Neural cell (in vitro differentiated cells): ENCODE results near the gene GNG3. TPM values are rescaled to one million over a fixed set of nuclear protein-coding genes. Genes with fewer than 3 reads are reported as not detected.

Experiments used
- H2AFZ ChIP-seq: fragments of 200-600, 300-800 bp; sonication (generic), shearing (Covaris generic); 2 replicates; pipeline ENCODE4 v1.6.0; 2014; ENCODE audit warnings: low read depth, mild to moderate bottlenecking, antibody characterized with exemption, low read length, moderate library complexity
- H3F3A ChIP-seq: fragments of 200-600 bp; shearing (Covaris generic); 2 replicates; pipeline ENCODE4 v1.6.1; 2016; ENCODE audit warnings: mild to moderate bottlenecking, moderate library complexity, mixed read lengths, antibody characterized with exemption, low read length; ENCODE audit not compliant: insufficient read depth, poor library complexity, severe bottlenecking
- H3K27ac ChIP-seq: fragments of 200-600, 300-800 bp; sonication (generic), shearing (Covaris generic); 2 replicates; pipeline ENCODE4 v1.5.1; 2014; ENCODE audit warnings: mild to moderate bottlenecking, low read length, moderate library complexity
- H3K27me3 ChIP-seq: fragments of 300-800, 200-600 bp; sonication (generic), shearing (Covaris generic); 2 replicates; pipeline ENCODE4 v1.6.0; 2014; ENCODE audit warnings: mild to moderate bottlenecking, low read depth, low read length, moderate library complexity; ENCODE audit not compliant: insufficient read depth
- H3K36me3 ChIP-seq: fragments of 300-800, 200-600 bp; sonication (generic), shearing (Covaris generic); 2 replicates; pipeline ENCODE4 v1.5.1; 2014; ENCODE audit warnings: mild to moderate bottlenecking, antibody characterized with exemption, low read length, moderate library complexity; ENCODE audit not compliant: insufficient read depth
- H3K4me2 ChIP-seq: fragments of 300-800, 200-600 bp; sonication (generic), shearing (Covaris generic); 2 replicates; pipeline ENCODE4 v1.6.0; 2014; ENCODE audit warnings: mild to moderate bottlenecking, low read length
- H3K4me3 ChIP-seq: fragments of 300-800, 200-600 bp; sonication (generic), shearing (Covaris generic); 2 replicates; pipeline ENCODE4 v1.5.1; 2014; ENCODE audit warnings: mild to moderate bottlenecking, low read length, moderate library complexity
- H3K79me2 ChIP-seq: fragments of 200-600 bp; shearing (Covaris generic); replicated peaks from 2 replicates; pipeline ENCODE4 v1.6.0; 2014; ENCODE audit warnings: mild to moderate bottlenecking, low read length, moderate library complexity; ENCODE audit not compliant: insufficient read depth
- H3K9ac ChIP-seq: fragments of 300-800, 200-600 bp; sonication (generic), shearing (Covaris generic); 2 replicates; pipeline ENCODE4 v1.6.1; 2016; ENCODE audit warnings: mild to moderate bottlenecking, low read length, mixed read lengths
- H3K9me2 ChIP-seq: fragments of 200-600 bp; shearing (Covaris generic); 2 replicates; pipeline ENCODE4 v1.6.1; 2016; ENCODE audit warnings: mild to moderate bottlenecking, low read length, mixed read lengths; ENCODE audit not compliant: insufficient read depth
- H3K9me3 ChIP-seq: fragments of 200-600, 300-800 bp; sonication (generic), shearing (Covaris generic); 2 replicates; pipeline ENCODE4 v1.6.1; 2016; ENCODE audit warnings: mild to moderate bottlenecking, mixed run types, low read length, moderate library complexity, mixed read lengths
- H4K20me1 ChIP-seq: fragments of 200-600 bp; shearing (Covaris generic); 2 replicates; pipeline ENCODE4 v1.6.1; 2016; ENCODE audit warnings: mild to moderate bottlenecking, mixed run types; ENCODE audit not compliant: insufficient read depth
- EP300 ChIP-seq: fragments of 450-650 bp; conservative IDR thresholded peaks from 2 replicates; pipeline ENCODE4 v1.6.1; 2014; ENCODE audit warnings: antibody characterized with exemption, mild to moderate bottlenecking, moderate library complexity; ENCODE audit not compliant: poor library complexity, severe bottlenecking
- EZH2 ChIP-seq: fragments of 200-600, 300-800 bp; shearing (Covaris generic), sonication (generic); IDR thresholded peaks from 2 replicates; pipeline ENCODE4 v1.6.1; 2014; ENCODE audit warnings: antibody characterized with exemption, low read length, borderline replicate concordance, mild to moderate bottlenecking; ENCODE audit not compliant: insufficient read depth, poor library complexity, severe bottlenecking
- MXI1 ChIP-seq: fragments of 450-650 bp; conservative IDR thresholded peaks from 2 replicates; pipeline ENCODE4 v1.6.1; 2014; ENCODE audit warnings: antibody characterized with exemption, mild to moderate bottlenecking; ENCODE audit not compliant: poor library complexity, severe bottlenecking
- POLR2AphosphoS5 ChIP-seq: IDR thresholded peaks from 2 replicates; pipeline ENCODE4 v1.6.1; 2012
- RAD21 ChIP-seq: fragments of 450-650 bp; conservative IDR thresholded peaks from 2 replicates; pipeline ENCODE4 v1.6.1; 2014; ENCODE audit warnings: antibody characterized with exemption, mild to moderate bottlenecking, moderate library complexity
- SMC3 ChIP-seq: fragments of 450-650 bp; conservative IDR thresholded peaks from 2 replicates; pipeline ENCODE4 v1.6.1; 2014; ENCODE audit warnings: antibody characterized with exemption, mild to moderate bottlenecking, moderate library complexity; ENCODE audit not compliant: poor library complexity
- TAF1 ChIP-seq: IDR thresholded peaks from 2 replicates; pipeline ENCODE4 v1.6.1; 2012; ENCODE audit warnings: low read depth
- polyA plus RNA-seq: library from polyadenylated mRNA; depleted of rRNA; stranded (reverse); fragments of >200 nt; gene quantifications from 2 replicates; pipeline ENCODE4 v1.2.3, GENCODE V29; 2014
- TF ChIP-seq, protein P1 (sequence below): fragments of 450-650 bp; IDR thresholded peaks from 2 replicates; pipeline ENCODE4 v1.5.1; 2014; ENCODE audit warnings: antibody characterized with exemption, mild to moderate bottlenecking, moderate library complexity; ENCODE audit not compliant: poor library complexity, severe bottlenecking
- TF ChIP-seq, protein P2 (sequence below): IDR thresholded peaks from 2 replicates; pipeline ENCODE4 v1.6.1; 2012; ENCODE audit warnings: borderline replicate concordance

The GNG3 gene
- polyA plus RNA-seq, 1 donor from 2014 or later = 121 TPM

DNA sequence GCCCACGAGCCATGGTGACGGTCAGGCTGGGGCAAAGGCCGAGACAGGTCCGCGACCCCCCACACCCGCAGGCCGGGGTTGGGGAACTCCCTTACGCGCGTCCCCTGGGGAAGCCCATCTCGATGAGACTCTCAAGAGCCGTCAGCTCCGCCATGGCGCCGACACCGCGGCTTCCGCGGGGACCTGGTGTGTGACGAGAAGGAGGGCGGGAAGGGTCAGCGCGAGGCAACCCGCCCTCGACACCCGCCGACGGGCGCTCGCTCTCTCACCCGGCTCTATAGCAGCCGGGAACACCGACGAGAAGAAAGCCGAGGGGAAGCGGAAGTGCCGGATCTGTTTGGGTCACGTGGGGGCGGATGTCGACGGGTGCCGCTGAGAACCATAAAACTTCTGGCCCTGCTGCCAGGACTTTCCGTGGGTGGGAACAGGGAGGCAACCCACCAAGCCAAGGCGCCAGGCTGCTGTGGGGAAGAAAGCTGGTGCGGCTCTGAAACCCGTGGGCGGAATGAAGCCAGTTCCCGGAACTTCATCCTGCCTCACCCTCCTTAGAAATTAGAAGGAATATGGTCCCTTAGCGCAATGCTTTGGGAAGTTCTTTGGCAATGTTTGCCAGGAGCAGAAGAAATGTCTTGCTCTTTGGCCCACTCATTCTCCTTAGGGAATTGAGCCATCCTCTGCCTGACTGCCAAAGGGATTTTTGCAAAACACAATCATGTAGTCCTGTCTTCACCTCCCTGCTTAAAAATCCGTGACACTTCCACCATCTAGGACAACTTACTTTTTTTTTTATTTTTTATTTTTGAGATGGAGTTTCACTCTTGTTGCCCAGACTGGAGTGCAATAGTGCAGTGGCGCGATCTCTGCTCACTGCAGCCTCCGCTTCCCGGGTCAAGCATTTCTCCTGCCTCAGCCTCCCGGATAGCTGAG lies 28.4 kb upstream of the GNG3 start, which contains the start of gene UBXN1:
TSS of gene UBXN1 (minus strand) at position 304 of the 927 bp plus-strand sequence. CDS start at position 154, 150 bp downstream.
- Histone ChIP-seq H3K79me2 (peaks cover 8% of the 10 kb centered on the region), H3K36me3 (no peaks in the 10 kb centered on the region), H4K20me1 (no peaks in the 10 kb centered on the region), H3K9me2 (no peaks in the 10 kb centered on the region), H3K9me3 (no peaks in the 10 kb centered on the region), H2AFZ (peak within 1 kb of the TSS; percentile 60), H3K27me3 (no peaks in the 10 kb centered on the region), H3K4me2 (peak within 1 kb of the TSS; percentile 91), H3K9ac (peak within 1 kb of the TSS; percentile 84), H3K27ac (peak within 1 kb of the TSS; percentile 69), H3K4me3 (peak within 1 kb of the TSS; percentile 79), H3F3A (no peaks in the 10 kb centered on the region)
- TF ChIP-seq MXI1 (peak; percentile 83), RAD21 (peak; percentile 25), SMC3 (peak; percentile 41), EP300 (peak; percentile 38), EZH2 (no peak), TAF1 (peak; percentile 55), POLR2AphosphoS5 (peak; percentile 91)
- TF ChIP-seq, protein P1, sequence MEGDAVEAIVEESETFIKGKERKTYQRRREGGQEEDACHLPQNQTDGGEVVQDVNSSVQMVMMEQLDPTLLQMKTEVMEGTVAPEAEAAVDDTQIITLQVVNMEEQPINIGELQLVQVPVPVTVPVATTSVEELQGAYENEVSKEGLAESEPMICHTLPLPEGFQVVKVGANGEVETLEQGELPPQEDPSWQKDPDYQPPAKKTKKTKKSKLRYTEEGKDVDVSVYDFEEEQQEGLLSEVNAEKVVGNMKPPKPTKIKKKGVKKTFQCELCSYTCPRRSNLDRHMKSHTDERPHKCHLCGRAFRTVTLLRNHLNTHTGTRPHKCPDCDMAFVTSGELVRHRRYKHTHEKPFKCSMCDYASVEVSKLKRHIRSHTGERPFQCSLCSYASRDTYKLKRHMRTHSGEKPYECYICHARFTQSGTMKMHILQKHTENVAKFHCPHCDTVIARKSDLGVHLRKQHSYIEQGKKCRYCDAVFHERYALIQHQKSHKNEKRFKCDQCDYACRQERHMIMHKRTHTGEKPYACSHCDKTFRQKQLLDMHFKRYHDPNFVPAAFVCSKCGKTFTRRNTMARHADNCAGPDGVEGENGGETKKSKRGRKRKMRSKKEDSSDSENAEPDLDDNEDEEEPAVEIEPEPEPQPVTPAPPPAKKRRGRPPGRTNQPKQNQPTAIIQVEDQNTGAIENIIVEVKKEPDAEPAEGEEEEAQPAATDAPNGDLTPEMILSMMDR = no peak
- TF ChIP-seq, protein P2, sequence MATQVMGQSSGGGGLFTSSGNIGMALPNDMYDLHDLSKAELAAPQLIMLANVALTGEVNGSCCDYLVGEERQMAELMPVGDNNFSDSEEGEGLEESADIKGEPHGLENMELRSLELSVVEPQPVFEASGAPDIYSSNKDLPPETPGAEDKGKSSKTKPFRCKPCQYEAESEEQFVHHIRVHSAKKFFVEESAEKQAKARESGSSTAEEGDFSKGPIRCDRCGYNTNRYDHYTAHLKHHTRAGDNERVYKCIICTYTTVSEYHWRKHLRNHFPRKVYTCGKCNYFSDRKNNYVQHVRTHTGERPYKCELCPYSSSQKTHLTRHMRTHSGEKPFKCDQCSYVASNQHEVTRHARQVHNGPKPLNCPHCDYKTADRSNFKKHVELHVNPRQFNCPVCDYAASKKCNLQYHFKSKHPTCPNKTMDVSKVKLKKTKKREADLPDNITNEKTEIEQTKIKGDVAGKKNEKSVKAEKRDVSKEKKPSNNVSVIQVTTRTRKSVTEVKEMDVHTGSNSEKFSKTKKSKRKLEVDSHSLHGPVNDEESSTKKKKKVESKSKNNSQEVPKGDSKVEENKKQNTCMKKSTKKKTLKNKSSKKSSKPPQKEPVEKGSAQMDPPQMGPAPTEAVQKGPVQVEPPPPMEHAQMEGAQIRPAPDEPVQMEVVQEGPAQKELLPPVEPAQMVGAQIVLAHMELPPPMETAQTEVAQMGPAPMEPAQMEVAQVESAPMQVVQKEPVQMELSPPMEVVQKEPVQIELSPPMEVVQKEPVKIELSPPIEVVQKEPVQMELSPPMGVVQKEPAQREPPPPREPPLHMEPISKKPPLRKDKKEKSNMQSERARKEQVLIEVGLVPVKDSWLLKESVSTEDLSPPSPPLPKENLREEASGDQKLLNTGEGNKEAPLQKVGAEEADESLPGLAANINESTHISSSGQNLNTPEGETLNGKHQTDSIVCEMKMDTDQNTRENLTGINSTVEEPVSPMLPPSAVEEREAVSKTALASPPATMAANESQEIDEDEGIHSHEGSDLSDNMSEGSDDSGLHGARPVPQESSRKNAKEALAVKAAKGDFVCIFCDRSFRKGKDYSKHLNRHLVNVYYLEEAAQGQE = peak; percentile 74

DNA sequence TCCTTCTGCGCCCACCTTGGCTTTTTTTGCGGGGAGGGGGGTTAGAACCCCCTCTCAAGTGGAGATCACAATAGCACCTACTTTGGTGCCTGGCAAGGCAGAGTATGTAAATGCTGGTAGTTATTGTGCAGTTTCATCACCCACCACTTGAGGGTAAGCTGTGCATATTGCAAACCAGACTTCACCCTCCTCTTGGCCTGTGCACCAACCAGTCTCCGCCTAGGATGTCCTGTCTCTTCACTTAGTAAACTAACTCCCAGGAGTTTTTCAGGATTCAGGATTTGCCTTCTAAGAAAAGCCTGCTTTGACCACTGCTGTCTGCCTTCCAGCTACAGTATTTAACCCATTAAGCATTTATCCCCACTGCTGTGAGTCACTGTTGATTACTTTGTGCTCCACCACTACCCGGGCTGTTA lies 26.6 kb upstream of the GNG3 start:
- Histone ChIP-seq H3K9ac (no peak overlapping the region), H3K79me2 (peaks cover 8% of the 10 kb centered on the region), H3K9me3 (no peaks in the 10 kb centered on the region), H3K27me3 (no peaks in the 10 kb centered on the region), H3K27ac (no peak overlapping the region), H3F3A (no peaks in the 10 kb centered on the region), H4K20me1 (no peaks in the 10 kb centered on the region), H2AFZ (no peak overlapping the region), H3K4me2 (no peak overlapping the region), H3K4me3 (no peak overlapping the region), H3K36me3 (no peaks in the 10 kb centered on the region), H3K9me2 (no peaks in the 10 kb centered on the region)
- TF ChIP-seq SMC3 = peak; percentile 33
- no peak for TF ChIP-seq EP300
- TF ChIP-seq RAD21 = peak; percentile 47
- TF ChIP-seq TAF1 = no peak
- no peak for TF ChIP-seq POLR2AphosphoS5
- TF ChIP-seq, protein P1 = peak; percentile 57
